GM19328 (cell line): ENCODE data around the gene MOK.
"Not testable (repeated sequence)": the region's sequence is repeated elsewhere in the genome, so short reads cannot be mapped to it uniquely, and the experiment has no call there.

ENCODE experiments used
- ATAC-seq: cut with Tn5 transposase; IDR thresholded peaks from one replicate; pipeline ENCODE4 v1.9.1; 2021; ENCODE audit warnings: mild to moderate bottlenecking, moderate library complexity; ENCODE audit not compliant: unreplicated experiment

Gene MOK

GRCh38 chr14:102249981-102250380 is 55.0 kb downstream of the MOK start:
- no peak for ATAC-seq

GRCh38 chr14:102249041-102249440 is 55.9 kb downstream of the MOK start:
- no peak for ATAC-seq

- no peak for ATAC-seq
Measured at GRCh38 chr14:102248121-102248520, 56.8 kb downstream of the MOK start.

- ATAC-seq, result no peak
Measured at GRCh38 chr14:102246071-102246470, 58.9 kb downstream of the MOK start.

- not testable (repeated sequence) for ATAC-seq
Measured at GRCh38 chr14:102243795-102244194, 61.2 kb downstream of the MOK start.

- ATAC-seq, result no peak
Measured at GRCh38 chr14:102241147-102241546, 63.8 kb downstream of the MOK start.

GRCh38 chr14:102240481-102240880 is 64.5 kb downstream of the MOK start:
- ATAC-seq, result not testable (repeated sequence)

- ATAC-seq, result no peak
Measured at GRCh38 chr14:102239231-102239630, 65.7 kb downstream of the MOK start.

GRCh38 chr14:102238766-102239165 is 66.2 kb downstream of the MOK start:
- no peak for ATAC-seq

GRCh38 chr14:102238131-102238530 is 66.8 kb downstream of the MOK start:
- ATAC-seq, result no peak

GRCh38 chr14:102236026-102236425 is 68.9 kb downstream of the MOK start:
- no peak for ATAC-seq

GRCh38 chr14:102235275-102235897 is 69.6 kb downstream of the MOK start:
- ATAC-seq, result no peak

GRCh38 chr14:102234331-102235264 is 70.4 kb downstream of the MOK start:
- ATAC-seq, result no peak

GRCh38 chr14:102233081-102233480 is 71.9 kb downstream of the MOK start:
- ATAC-seq, result no peak

- no peak for ATAC-seq
Measured at GRCh38 chr14:102232348-102232625, 72.7 kb downstream of the MOK start.

GRCh38 chr14:102231476-102232347 is 73.3 kb downstream of the MOK start:
- no peak for ATAC-seq

GRCh38 chr14:102230481-102231210 is 74.3 kb downstream of the MOK start:
- no peak for ATAC-seq

GRCh38 chr14:102229739-102230092 is 75.2 kb downstream of the MOK start:
- ATAC-seq, result no peak

GRCh38 chr14:102229071-102229738 is 75.8 kb downstream of the MOK start:
- ATAC-seq, result no peak

- no peak for ATAC-seq
Measured at GRCh38 chr14:102227184-102227964, 77.6 kb downstream of the MOK start.
